HG02973 (cell line): ENCODE data around the gene SLAIN2.
"Not testable (repeated sequence)": the region's sequence is repeated elsewhere in the genome, so short reads cannot be mapped to it uniquely, and the experiment has no call there.

ENCODE experiments used
- ATAC-seq: cut with Tn5 transposase; IDR thresholded peaks from one replicate; pipeline ENCODE4 v1.9.1; 2021; ENCODE audit warnings: moderate library complexity; ENCODE audit not compliant: unreplicated experiment

Gene SLAIN2

GRCh38 chr4:48340965-48341775 is at the start of gene SLAIN2:
Gene SLAIN2 (plus strand): TSS chr4:48341529. CDS start chr4:48341740, 211 bp downstream.
- peak; percentile 83 for ATAC-seq

- not testable (repeated sequence) for ATAC-seq
Observed at GRCh38 chr4:48292218-48292790, 49.0 kb upstream of the SLAIN2 start.

GRCh38 chr4:48295116-48295515 is 46.2 kb upstream of the SLAIN2 start:
- no peak for ATAC-seq

GRCh38 chr4:48296365-48296764 is 45.0 kb upstream of the SLAIN2 start:
- peak; percentile 94 for ATAC-seq

GRCh38 chr4:48297256-48297846 is 44.0 kb upstream of the SLAIN2 start:
- no peak for ATAC-seq

- ATAC-seq, result no peak
Observed at GRCh38 chr4:48299560-48299959, 41.8 kb upstream of the SLAIN2 start.

- no peak for ATAC-seq
Observed at GRCh38 chr4:48300004-48300403, 41.3 kb upstream of the SLAIN2 start.

GRCh38 chr4:48305508-48305907 is 35.8 kb upstream of the SLAIN2 start:
- no peak for ATAC-seq

- no peak for ATAC-seq
Observed at GRCh38 chr4:48307528-48307927, 33.8 kb upstream of the SLAIN2 start.

- no peak for ATAC-seq
Observed at GRCh38 chr4:48308901-48309300, 32.4 kb upstream of the SLAIN2 start.

GRCh38 chr4:48311896-48312295 is 29.4 kb upstream of the SLAIN2 start:
- ATAC-seq, result no peak

- not testable (repeated sequence) for ATAC-seq
Observed at GRCh38 chr4:48314746-48315145, 26.6 kb upstream of the SLAIN2 start.

GRCh38 chr4:48315728-48316630 is 25.4 kb upstream of the SLAIN2 start:
- no peak for ATAC-seq

- ATAC-seq, result no peak
Observed at GRCh38 chr4:48321312-48321711, 20.0 kb upstream of the SLAIN2 start.

GRCh38 chr4:48322063-48322462 is 19.3 kb upstream of the SLAIN2 start:
- no peak for ATAC-seq

- ATAC-seq, result no peak
Observed at GRCh38 chr4:48324281-48324680, 17.0 kb upstream of the SLAIN2 start.

GRCh38 chr4:48329193-48329592 is 12.1 kb upstream of the SLAIN2 start:
- no peak for ATAC-seq

- no peak for ATAC-seq
Observed at GRCh38 chr4:48329976-48330375, 11.4 kb upstream of the SLAIN2 start.

- ATAC-seq, result no peak
Observed at GRCh38 chr4:48331577-48332330, 9.6 kb upstream of the SLAIN2 start.

- no peak for ATAC-seq
Observed at GRCh38 chr4:48332661-48333060, 8.7 kb upstream of the SLAIN2 start.
